HG03520 (cell line): ENCODE data around the gene FIG4.
"Not testable (repeated sequence)": the region's sequence is repeated elsewhere in the genome, so short reads cannot be mapped to it uniquely, and the experiment has no call there.

Source experiments
- ATAC-seq: cut with Tn5 transposase; IDR thresholded peaks from one replicate; pipeline ENCODE4 v1.9.1; 2021; ENCODE audit warnings: mild to moderate bottlenecking, moderate library complexity; ENCODE audit not compliant: unreplicated experiment

FIG4 gene

DNA sequence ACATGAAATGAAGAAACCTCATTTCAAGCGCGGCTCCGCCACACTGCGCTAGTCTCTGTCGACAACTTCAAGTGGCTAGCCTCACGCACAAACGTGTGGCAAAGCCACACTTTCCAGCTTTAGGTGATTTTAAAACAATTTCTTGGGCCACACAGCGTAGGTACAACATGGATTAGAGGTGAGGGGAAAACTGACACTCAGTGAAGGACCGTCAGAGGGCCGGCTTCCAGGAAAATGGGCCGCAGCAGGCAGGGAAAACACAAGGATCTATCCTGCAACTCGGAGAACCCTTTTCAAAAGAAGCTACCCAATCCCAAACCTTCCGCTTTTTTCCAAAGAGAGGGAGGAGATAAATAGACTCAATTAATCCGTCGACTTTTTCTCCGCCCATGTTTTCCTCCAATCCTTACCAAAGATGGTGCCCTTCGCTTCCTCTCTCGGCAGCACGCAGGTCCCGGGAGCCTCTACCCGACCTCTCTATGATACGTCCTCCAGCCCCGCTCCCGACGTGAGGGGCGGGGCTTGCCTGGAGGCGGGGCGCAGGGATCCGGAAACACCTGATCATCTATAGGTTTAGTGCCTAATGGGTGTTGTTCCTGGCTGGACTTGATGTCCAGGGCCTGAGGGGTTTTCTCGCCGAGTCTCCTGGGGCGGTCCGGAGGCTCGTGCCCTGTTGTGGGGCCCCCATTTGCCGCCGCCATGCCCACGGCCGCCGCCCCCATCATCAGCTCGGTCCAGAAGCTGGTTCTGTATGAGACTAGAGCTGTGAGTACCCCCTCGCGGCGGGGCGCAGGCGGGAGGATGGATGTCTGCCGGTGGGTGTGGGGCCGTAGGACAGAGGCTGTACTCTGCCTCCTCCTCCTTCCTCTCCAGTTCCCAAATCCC is at the start of gene FIG4, which contains the start of gene AK9:
TSS of gene FIG4 (plus strand) at position 560 of the 885 bp plus-strand sequence. CDS start at position 700, 140 bp downstream.
TSS of gene AK9 (minus strand) at position 466 of the 885 bp plus-strand sequence. CDS start 15,457 bp downstream, outside the sequence.
- peak; percentile 89 for ATAC-seq

DNA sequence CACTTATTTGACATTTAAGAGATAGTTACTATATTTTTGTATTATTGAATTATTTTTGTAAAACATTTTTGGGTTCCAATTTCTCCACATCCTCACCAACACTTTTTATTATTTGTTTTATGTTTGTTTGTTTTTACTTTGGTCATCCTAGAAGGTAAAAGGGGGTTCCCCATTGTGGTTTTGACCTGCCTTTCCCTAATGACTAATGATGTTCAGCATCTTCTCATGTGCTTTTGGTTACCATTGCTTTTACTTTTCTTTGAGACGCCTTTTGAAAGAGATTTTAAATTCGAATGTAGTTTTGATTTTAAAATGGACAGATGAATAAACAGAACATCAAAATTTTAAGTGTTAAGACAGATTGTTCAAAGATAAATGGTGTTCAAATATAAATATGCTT is 47.0 kb upstream of the FIG4 start:
- no peak for ATAC-seq

DNA sequence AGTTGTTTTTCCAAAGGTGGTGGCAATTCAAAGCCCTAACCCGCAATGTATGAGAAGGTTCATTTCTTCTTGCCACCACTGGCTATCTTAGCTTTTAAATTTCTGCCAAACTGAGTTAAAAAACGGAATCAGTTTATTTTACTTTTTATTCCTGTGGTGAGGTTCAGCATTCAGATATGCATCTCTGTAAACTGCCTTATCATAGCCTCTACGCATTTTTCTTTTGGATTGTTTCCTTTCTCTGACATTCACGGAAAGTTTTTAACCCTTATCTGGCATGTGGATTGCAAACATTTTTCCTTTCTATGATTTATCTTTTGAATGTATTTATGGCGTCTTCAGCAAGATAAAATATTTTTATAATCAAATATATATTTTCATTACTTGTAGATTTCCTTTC is 37.8 kb upstream of the FIG4 start:
- ATAC-seq = no peak

DNA sequence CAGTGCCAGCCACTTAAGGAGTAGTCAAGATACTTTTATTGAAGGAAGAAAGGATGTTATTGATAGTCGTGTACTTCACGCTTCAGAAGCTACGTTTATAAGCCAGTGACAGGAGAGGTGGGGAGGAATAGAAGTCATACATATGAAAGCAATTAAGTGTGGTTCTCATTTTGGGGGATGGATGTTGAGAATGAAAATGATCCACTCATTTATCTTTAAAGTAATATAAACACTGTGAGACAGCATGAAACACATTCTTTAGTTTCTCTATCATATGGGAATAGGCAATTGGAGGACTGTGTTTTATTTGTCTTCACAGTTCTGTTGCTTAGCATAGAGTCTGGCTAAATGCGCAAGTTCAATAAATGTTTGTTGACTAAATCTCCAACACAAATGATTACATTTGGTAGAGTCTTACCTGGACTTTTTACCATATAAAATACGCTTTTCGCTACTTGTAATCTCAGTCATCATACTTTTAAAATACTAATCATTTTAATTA is 35.3 kb upstream of the FIG4 start:
- ATAC-seq = no peak

DNA sequence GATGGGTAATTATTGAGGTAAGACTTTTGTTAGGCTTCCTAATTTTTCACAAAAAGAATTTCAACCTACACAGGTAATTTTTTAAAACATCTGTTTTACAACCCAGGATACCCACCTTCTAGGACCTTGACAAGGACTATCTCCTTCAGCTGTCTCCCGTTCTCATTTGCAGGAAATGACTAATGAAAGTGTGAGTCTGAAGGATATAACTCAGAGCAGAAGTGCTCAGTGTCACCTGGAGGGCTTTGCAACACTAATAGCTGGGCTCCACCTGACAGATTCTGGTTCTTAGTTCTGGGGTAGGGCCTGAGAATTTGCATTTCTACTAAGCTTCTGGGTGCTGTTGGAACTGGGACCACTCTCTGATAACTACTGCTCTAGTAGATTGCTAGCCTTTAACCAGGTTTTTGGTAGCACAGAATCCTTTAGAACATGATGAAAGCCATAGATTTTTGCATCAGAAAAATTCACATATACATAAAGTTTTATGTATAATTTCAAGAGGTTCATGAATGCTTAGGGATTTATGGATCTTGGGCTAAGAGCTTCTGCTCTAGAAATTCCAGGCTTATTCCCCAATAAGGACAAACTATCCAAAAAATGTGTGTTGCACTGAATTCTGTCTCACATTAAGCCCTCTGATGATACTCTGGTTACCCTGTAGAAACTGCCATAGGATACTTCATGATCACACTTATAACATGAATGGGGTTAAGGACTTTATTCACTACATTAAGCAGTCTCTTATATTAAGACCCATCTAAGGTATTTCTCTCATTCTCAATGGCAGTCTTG is 30.4 kb upstream of the FIG4 start:
- no peak for ATAC-seq

DNA sequence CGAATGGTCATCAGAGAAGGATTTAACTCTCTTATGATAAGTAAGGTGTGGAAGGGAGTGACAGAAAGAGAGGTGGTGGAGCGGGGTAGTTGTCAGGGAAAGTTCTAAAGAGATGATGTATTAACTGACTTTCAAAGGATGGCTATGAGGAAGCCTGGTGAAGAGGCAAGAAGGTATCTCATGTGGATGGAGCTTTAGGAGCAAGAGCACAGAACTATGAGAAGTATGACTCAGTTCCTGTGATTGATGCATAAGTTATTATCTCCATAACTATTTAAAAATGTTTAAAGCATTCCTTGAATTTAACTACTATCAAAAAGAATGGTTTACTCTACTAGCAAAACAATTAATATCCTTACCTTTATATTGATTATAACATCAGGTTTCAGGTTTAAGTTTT is 28.9 kb upstream of the FIG4 start:
- ATAC-seq = no peak

DNA sequence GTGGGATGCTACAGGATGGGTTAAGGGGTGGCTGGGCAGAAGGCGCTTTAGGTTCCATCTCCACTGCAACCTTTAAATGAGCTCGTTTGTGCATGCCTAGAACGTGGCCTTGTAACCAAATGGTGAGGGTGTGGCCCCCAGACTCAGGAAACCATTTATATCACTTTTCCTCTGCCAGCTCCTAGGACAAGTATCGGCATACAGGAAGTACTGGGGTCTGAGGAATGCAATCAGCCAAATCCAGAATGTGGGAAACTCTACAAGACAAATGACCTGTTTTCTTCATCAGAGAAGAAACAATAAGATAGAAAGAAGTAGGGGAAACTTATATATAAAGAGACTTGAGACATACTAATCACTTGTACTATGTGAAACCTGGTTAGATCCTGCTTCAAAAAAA is 21.3 kb upstream of the FIG4 start:
- no peak for ATAC-seq

DNA sequence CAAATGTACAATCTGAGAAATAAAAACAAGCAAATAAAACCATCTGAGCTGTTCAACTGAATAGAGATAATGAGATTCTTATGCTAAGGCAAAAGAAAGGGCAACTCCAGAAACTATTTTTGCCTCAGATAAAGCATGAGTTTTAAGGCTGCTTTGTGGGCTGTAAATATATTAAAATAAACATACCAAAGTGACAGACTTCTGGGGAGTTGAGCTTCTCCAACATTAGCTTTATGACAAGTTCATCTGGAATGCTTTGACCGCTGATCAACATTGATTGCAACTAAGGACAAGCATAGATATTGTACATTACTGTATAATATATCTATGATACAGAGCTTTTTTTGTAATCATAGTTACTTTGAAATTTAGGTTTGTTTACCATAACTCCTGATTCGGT is 19.4 kb upstream of the FIG4 start:
- ATAC-seq = no peak

DNA sequence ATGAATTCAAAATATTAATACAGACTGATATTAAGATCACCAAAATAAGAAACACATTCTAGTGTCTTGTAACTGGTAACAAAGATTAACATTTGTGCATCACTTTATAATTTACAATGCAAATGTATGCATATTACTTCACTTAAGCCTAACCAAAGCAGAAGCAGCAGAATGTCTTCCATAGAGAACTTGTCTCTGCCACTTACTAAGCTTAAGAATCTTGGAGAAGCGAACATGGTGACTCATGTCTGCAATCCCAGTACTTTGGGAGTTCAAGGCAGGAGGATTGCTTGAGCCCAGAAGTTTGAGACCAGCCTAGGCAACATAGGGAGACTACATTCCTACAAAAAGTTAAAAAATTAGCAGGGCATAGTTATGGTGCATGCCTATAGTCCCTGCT is 18.9 kb upstream of the FIG4 start:
- ATAC-seq = no peak

DNA sequence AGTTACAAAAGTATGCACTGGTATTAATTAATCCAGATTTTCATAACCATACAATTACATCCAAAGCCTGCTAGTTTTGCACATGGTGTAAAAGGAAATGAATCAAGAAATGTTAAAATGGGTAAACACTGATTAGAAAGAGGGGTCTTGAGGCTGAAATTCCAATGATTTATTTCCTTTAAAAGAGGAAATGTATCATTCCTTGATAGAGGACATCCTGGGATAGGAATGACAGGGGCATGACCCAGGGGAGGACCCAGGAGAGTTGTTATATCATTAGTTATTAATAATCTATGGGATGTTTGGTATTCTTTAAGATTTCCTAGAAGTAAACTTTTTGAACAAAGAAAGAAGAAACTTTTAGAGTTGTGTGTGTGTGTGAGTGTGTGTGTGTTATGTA is 18.3 kb upstream of the FIG4 start:
- no peak for ATAC-seq

DNA sequence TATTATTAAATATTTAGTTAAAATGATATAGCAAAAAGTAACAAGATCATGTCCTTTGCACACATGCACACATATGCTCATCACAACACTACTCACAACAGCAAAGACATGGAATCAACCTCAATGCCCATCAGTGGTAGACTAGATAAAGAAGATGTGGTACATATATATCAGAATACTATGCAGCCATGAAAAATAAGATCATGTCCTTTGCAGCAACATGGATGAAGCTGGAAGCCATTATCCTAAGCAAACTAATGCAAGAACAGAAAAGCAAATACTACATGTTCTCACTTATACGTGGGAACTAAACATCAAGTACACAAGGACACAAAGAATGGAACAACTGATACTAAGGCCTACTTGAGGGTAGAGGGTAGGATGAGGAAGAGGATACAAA is 14.4 kb upstream of the FIG4 start:
- ATAC-seq = no peak

DNA sequence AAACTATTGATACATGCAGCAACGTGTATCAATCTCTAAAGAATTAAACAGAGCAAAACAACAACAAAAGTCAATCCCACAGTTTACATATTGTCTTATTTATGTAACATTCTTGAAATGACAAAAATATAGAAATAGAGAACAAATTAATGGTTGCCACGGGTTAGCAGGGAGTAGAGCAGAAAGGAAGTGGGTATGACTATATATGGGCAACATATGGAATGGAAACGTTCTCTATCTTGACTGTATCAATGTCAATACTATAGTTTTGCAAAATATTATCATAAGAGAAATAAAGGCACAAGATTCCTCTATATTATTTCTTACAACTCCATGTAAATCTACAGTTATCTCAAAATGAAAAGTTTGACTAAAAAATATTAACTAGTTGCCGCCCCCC is 12.9 kb upstream of the FIG4 start:
- ATAC-seq = no peak

DNA sequence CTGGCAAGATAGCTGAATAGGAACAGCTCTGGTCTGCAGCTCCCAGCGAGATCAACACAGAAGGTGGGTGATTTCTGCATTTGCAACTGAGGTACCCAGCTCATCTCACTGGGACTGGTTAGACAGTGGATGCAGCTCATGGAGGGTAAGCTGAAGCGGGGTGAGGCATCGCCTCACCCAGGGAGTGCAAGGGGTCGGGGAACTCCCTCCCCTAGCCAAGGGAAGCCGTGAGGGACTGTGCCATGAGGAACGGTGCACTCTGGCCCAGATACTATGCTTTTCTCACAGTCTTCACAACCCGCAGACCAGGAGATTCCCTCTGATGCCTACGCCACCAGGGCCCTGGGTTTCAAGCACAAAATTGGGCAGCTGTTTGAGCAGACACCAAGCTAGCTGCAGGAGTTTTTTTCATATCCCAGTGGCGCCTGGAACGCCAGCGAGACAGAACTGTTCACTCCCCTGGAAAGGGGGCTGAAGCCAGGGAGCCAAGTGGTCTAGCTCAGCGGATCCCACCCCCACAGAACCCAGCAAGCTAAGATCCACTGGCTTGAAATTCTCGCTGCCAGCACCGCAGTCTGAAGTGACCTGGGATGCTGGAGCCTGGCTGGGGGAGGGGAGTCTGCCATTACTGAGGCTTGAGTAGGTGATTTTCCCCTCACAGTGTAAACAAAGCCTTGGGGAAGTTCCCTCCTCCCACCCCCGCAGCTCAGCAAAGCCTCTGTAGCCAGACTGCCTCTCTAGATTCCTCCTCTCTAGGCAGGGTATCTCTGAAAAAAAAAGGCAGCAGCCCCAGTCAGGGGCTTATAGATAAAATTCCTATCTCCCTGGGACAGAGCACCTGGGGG is 12.2 kb upstream of the FIG4 start:
- ATAC-seq = not testable (repeated sequence)

DNA sequence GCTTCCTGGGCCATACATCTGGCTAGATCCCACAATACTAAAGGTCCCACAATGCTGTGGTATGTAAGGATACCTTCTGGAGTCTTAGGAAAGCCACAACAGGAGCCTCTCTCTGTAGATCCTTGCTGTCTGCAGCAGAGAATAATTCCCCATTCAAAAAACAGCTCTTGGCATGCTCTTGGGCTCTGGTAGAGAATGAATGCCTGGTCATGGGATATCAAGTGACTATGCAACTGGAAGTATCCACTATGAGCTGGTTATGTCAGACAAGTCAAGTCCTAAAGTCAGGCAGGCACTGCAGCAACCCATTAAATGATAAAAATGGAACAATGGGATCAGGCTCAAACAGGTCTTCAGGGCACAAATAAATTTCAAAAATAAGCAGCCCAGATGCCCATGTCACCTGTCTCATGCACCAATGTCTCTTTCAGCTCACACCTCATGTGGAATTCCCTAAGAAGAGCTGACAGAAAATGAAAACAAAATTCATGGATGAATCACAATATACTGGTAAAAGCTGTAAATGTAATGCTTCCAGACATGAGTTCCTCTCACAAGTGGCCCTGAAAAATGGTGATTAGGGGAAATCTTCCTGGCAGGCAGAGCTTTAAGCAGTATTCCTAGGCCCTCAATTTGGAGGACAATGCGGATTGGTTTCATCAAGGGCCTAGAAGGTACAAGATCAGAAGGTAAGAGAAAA is 4.4 kb upstream of the FIG4 start:
- no peak for ATAC-seq

DNA sequence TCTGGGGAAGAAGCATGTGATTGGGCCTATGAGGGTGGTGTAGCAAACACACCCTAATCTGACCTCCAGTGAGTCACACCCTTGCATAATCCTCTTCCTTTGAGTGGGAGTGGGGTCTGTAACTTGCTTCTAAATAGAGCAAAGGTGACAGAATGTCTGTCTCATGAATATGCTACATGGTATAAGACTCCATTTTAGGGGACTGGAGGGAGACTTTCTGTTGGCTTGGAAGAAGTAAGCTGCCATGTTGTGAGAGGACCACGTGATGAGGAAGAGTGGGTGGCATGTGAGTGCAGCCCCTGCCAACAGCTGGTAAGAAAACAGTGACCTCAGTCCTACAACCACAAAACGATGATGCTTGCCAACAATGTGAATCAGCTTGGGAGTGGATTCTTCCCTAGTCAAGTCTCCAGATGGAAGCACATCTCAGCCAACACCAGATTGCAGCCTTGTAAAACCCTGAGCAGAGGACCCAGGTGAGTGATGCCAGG is 3.8 kb upstream of the FIG4 start:
- no peak for ATAC-seq

DNA sequence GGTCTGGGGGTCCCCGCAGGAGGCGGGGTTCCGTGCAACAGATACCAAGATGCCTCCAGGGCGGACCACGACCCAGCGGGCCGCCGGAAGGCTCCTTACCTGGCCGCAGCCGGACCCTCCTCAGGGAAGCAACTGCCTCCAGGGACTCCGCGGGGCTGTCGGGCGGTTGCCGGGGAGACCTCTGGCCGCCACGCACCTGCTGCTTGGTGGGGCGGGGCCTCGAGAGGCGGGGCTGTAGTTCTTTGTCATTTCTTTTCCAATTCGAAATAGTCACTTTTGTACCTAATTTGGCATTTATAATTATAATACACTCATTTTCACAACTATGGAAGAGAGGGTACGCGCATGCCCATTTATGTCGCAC is 741 bp upstream of the FIG4 start:
- ATAC-seq = peak; percentile 48

DNA sequence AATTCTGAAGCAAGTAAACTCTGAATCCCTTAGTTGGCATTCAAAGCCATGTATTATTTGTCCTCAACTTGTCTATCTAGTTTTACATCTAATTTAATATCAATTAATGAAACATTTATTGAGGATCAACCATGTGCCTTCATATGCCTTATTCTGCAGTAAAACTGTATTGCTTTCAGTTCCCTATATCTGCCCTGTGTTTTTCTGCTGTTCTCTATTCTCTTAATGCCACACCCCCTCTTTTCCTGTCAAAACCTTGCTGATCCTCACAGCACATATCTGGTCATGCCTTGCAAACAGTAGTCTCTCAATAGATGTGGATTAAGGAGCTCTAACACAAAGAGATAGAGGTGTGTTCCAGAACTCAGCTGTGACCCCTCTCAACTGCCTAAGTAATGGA is 2.0 kb downstream of the FIG4 start:
- peak; percentile 31 for ATAC-seq

DNA sequence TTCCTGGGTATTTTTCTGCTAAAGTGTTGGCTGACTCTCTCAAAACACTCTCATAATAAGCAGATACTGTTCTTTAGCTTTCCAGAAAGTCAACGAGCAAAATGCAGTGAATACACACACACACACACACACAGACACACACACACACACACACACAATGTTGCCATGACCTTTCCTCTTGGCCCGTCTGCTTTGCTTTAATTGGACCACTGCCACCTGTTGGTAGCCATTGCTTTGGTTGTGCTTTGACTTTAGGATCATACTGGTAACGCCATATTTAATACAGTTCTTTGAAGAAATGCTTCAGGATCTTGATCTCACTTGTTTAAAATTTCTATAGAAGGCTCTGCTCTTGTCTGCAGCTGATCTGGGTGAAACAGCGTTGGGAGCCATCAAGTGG is 4.4 kb downstream of the FIG4 start:
- no peak for ATAC-seq

DNA sequence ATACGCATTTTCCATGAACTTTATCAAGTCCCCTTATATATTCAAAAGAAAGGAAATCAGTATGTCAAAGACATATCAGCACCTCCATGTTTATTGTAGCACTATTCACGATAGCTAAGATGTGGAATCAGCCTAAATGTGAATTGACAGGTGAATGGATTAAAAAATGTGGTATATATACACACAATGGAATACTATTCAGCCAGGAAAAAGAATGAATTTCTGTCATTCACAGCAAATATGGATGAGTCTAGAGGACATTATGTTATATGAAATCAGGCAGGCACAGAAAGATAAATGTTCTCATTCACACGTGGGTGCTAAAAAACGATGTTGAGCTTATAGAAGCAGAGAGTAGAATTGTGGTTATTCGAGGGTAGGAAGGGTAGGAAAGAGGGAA is 5.3 kb downstream of the FIG4 start:
- ATAC-seq = no peak

DNA sequence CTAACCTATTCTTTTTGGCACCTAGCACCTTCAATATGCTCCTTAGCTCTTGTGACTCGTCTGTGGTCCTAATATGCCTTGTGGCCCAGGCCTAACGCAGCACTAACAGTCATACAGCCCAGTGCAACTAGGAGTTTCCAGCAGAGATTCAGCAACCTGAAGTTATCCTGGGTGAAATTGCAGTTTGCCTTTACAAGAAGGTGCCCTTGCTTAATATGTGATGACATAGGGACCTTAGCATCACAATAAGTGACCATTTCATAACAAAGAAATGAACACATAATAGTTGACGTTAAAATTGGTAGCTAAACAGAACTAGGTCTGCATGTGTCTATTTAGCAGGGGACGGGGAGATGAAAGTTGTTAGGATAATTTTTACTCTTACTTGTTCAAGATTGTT is 10.1 kb downstream of the FIG4 start:
- ATAC-seq = no peak
